Natural killer cell (primary cell): Measurements from ENCODE around the gene ZNF217. TPM values are rescaled to one million over a fixed set of nuclear protein-coding genes. Genes with fewer than 3 reads are reported as not detected.

Experiments used
- ATAC-seq, 3 donors: fragments of 150-1000 bp in 2 of 3; fragments of 200-7000 bp in 1 of 3; cut with Tn5 transposase; 1 replicate in 1 of 3; 2 replicates in 2 of 3; pipeline ENCODE4 v1.10.0; 2021; ENCODE audit warnings: mild to moderate bottlenecking in 2 of 3, moderate library complexity in 2 of 3
- DNase-seq, 2 donors: peaks; one replicate each; pipeline versions ENCODE4 v3.0.0 to v3.0.0-alpha.2; 2013 to 2021; ENCODE audit warnings: mixed read lengths in 1 of 2
- H3K27ac ChIP-seq: one replicate; pipeline ENCODE4 v1.5.1; 2013; ENCODE audit warnings: mild to moderate bottlenecking, low read length
- H3K27me3 ChIP-seq: one replicate; pipeline ENCODE4 v1.6.1; 2013; ENCODE audit warnings: low read length; ENCODE audit not compliant: control insufficient read depth, insufficient read depth
- H3K36me3 ChIP-seq: one replicate; pipeline ENCODE4 v1.6.1; 2013; ENCODE audit warnings: low read length; ENCODE audit not compliant: control insufficient read depth, insufficient read depth
- H3K4me1 ChIP-seq: one replicate; pipeline ENCODE4 v1.6.1; 2013; ENCODE audit warnings: low read length; ENCODE audit not compliant: control insufficient read depth, insufficient read depth
- H3K4me3 ChIP-seq: one replicate; pipeline ENCODE4 v1.5.1; 2013; ENCODE audit warnings: low read length
- H3K9me3 ChIP-seq: one replicate; pipeline ENCODE4 v1.6.1; 2013; ENCODE audit warnings: low read length; ENCODE audit not compliant: control insufficient read depth, insufficient read depth
- H3K27ac Mint-ChIP-seq, 2 donors: one replicate each; pipeline ENCODE4 v1.8.0; 2022; ENCODE audit warnings: mild to moderate bottlenecking in 2 of 2, mixed read lengths in 2 of 2, moderate library complexity in 1 of 2
- H3K27me3 Mint-ChIP-seq, 2 donors: one replicate each; pipeline ENCODE4 v1.8.0; 2022; ENCODE audit warnings: low read depth in 2 of 2, mixed read lengths in 2 of 2
- H3K36me3 Mint-ChIP-seq: one replicate; pipeline ENCODE4 v1.8.0; 2022; ENCODE audit warnings: mixed read lengths
- H3K4me1 Mint-ChIP-seq, 2 donors: one replicate each; pipeline ENCODE4 v1.8.0; 2022; ENCODE audit warnings: mixed read lengths in 2 of 2
- H3K4me3 Mint-ChIP-seq: one replicate; pipeline ENCODE4 v1.8.0; 2022; ENCODE audit warnings: mild to moderate bottlenecking, moderate library complexity, mixed read lengths
- H3K9me3 Mint-ChIP-seq, 2 donors: one replicate each; pipeline ENCODE4 v1.8.0; 2022; ENCODE audit warnings: mixed read lengths in 2 of 2
- CTCF ChIP-seq: fragments of 200-600 bp; IDR thresholded peaks from one replicate; pipeline ENCODE4 v1.8.0; 2022; ENCODE audit warnings: antibody characterized with exemption
- WGBS: methylation state at CpG from one replicate; pipeline ENCODE4 v1.1.7; 2013; ENCODE audit warnings: missing lambda C conversion rate; ENCODE audit not compliant: insufficient coverage; 5-methylcytosine and 5-hydroxymethylcytosine counted together
- intact Hi-C: fragments of 100-400 bp; cut with micrococcal nuclease; formaldehyde crosslinking; loops from one replicate; pipeline ENCODE4 v1.14.2; 2022
- total RNA-seq, 4 donors: library from RNA; stranded (reverse); fragments of 120-200 nt in 1 of 4; gene quantifications; one replicate each; pipeline versions ENCODE4 v1.2.3 to v1.2.4, GENCODE V29; 2013 to 2022

ZNF217 gene
- total RNA-seq, 3 donors from 2014 or later (not counting 1 experiment from before 2014, with no cell fraction given): 56.1 to 69.1 (median 59.0) TPM

- ATAC-seq (peak; percentile 55 to 84 (median 81)), DNase-seq (peak; percentile 30 to 95)
- Histone ChIP-seq H3K27ac (peak overlapping the region; percentile 46), H3K9me3 (no peaks in the 10 kb centered on the region), H3K4me1 (peaks cover 45% of the 10 kb centered on the region), H3K4me3 (no peak overlapping the region), H3K27me3 (no peaks in the 10 kb centered on the region), H3K36me3 (peaks cover 64% of the 10 kb centered on the region)
- peaks cover 51 to 55% of the 10 kb centered on the region in 2 donors for H3K4me1 Mint-ChIP-seq
- peak; percentile 97 for TF ChIP-seq CTCF
- H3K36me3 Mint-ChIP-seq: peaks cover 6% of the 10 kb centered on the region
- no peaks in the 10 kb centered on the region for H3K9me3 Mint-ChIP-seq
- peak overlapping the region; percentile 74 for H3K4me3 Mint-ChIP-seq
- H3K27ac Mint-ChIP-seq: peak overlapping the region; percentile 90 to 92
- H3K27me3 Mint-ChIP-seq: no peaks in the 10 kb centered on the region
- intact Hi-C loops: loop anchor here (1.0 to 10.0 kb wide), 5 partner anchors 174 to 486 kb away; no protein-coding TSS in a partner anchor
- WGBS: 12% methylated on average over 8 of the region's 10 CpGs
Measured at GRCh38 chr20:53578492-53579222, 15.0 kb downstream of the ZNF217 start.

DNA sequence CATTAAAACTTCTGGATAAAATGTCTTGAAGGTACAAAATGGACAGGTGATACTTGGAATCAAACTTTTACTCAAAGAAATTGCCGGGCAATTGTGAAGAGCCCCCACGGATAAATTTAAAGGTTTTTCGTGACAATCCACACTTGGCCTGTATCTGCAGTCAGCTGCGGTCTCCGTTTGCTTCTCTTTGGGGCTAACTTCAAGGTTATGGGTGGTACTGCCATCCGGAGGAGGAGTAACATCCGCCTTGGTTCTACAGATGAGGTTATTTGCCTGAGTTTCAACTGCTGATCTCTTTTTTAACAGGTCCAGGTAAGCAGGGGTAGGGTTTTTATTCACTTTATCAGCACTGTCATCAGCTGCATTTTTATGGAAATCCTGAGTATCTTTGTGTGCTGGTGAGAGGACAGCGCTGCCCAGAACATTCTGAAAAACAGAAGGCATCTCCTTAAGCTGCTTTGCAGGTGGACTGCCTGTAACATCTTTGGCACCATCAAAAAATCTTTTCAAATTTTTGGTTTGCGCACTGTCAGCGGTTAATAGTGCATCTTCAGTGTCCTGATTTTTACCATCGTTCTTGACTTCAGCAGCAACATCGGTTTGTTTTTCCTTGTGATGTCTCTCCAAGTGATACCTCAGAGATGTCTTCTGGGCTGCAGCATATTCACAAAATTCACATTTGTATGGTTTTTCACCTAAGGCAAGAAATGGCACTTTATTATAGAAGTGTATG is 16.9 kb downstream of the ZNF217 start:
- Histone ChIP-seq H3K27ac (no peak overlapping the region), H3K36me3 (peaks cover 73% of the 10 kb centered on the region), H3K4me3 (no peak overlapping the region), H3K27me3 (no peaks in the 10 kb centered on the region), H3K4me1 (peaks cover 41% of the 10 kb centered on the region), H3K9me3 (no peaks in the 10 kb centered on the region)
- Mint-ChIP-seq H3K4me1 (peaks cover 48 to 51% of the 10 kb centered on the region in 2 donors), H3K36me3 (peaks cover 10% of the 10 kb centered on the region), H3K27me3 (no peaks in the 10 kb centered on the region), H3K4me3 (no peak overlapping the region), H3K9me3 (no peaks in the 10 kb centered on the region), H3K27ac (peak overlapping the region in 1 of 2 donors; percentile 92)
- WGBS: 84% methylated on average over 12 of the region's 12 CpGs
- intact Hi-C loops: loop anchor here (5.0 to 10.0 kb wide), 2 partner anchors 176 to 488 kb away; no protein-coding TSS in a partner anchor
- ATAC-seq (no peak), DNase-seq (peak in 1 of 2 donors; percentile 48)
- no peak for TF ChIP-seq CTCF

GRCh38 chr20:53576195-53576580 is 17.5 kb downstream of the ZNF217 start:
- H3K27me3 ChIP-seq: no peaks in the 10 kb centered on the region
- peak overlapping the region; percentile 29 to 57 for H3K27ac Mint-ChIP-seq
- DNase-seq (no peak), ATAC-seq (no peak)
- H3K4me1 Mint-ChIP-seq: peaks cover 50 to 55% of the 10 kb centered on the region in 2 donors
- intact Hi-C loops: loop anchor here (5.0 to 10.0 kb wide), 2 partner anchors 176 to 489 kb away; no protein-coding TSS in a partner anchor
- no peak overlapping the region for H3K4me3 Mint-ChIP-seq
- TF ChIP-seq CTCF: no peak
- no peak overlapping the region for H3K27ac ChIP-seq
- H3K9me3 ChIP-seq: no peaks in the 10 kb centered on the region
- H3K27me3 Mint-ChIP-seq: no peaks in the 10 kb centered on the region
- no peak overlapping the region for H3K4me3 ChIP-seq
- no peaks in the 10 kb centered on the region for H3K9me3 Mint-ChIP-seq
- H3K4me1 ChIP-seq: peaks cover 35% of the 10 kb centered on the region
- peaks cover 15% of the 10 kb centered on the region for H3K36me3 Mint-ChIP-seq
- 94% methylated on average over 12 of the region's 12 CpGs for WGBS
- H3K36me3 ChIP-seq: peaks cover 72% of the 10 kb centered on the region
